Measurements from ENCODE around the gene CCDC28B.

The CCDC28B gene

GRCh38 chr1:32192220-32192948 lies 8.0 kb upstream of the CCDC28B start:
- no peak for DNase-seq

GRCh38 chr1:32194984-32195383 lies 5.4 kb upstream of the CCDC28B start:
- DNase-seq = no peak

GRCh38 chr1:32195531-32195930 lies 4.9 kb upstream of the CCDC28B start:
- no peak for DNase-seq

DNA sequence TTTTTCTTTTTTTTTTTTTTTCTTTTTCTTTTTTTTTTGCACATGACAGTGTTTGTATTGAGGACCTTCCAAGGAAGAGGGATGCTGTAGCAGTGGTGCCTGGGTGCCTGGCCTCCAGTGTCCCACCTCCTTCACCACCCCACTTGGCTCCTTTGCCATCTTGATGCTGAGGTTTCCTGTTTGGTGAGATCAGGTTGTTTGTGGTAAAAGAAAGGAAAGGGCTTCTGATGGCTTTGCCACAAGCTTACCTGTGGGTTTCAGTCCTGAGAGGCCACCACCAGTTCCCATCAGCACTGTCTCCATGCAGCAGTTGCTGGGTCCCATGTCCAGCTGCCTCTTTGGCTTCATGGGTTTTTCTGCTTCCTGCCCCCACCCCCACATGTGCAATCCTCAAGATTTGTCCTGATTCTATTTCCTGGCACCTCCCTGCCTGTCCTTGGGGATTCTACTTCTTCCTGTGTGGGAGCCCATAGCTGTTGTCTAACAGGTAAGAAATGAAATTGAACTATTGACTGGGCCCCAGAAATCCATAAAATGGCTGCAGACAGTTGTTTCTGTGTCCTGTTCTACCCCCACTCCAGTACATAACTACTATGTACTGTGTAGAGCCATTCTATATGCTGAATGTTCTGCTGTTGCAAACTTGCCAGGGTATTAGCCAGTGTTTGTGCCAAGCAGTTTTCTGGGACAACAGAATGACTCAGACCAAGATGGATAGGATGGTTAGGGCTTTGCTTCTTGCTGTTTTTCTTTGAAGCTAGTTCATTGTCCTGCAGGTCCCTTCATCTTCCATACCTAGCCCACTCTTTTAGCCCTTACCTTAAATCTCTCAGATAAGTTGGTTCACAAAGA lies 4.2 kb upstream of the CCDC28B start:
- DNase-seq = no peak

DNA sequence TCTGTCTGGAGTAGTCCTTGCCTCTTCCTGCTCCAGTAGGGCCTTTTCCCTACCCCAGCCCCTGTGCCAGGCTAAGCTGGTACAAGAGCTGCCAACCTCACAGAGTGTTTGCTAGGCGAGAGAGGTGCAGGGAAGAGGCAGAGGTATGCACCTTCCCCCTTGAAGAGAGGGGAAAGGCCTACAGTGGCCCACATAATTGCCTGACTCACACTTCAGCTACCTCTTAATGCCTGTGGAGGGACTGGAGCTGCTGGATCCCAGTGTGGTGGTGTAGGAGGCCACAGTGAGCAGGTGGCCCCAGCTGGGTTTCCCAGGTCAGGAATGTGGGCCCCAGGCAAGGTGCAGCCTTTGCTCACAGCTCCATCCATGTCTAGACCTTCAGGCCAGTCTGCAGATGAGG lies 3.3 kb upstream of the CCDC28B start:
- DNase-seq = no peak

DNA sequence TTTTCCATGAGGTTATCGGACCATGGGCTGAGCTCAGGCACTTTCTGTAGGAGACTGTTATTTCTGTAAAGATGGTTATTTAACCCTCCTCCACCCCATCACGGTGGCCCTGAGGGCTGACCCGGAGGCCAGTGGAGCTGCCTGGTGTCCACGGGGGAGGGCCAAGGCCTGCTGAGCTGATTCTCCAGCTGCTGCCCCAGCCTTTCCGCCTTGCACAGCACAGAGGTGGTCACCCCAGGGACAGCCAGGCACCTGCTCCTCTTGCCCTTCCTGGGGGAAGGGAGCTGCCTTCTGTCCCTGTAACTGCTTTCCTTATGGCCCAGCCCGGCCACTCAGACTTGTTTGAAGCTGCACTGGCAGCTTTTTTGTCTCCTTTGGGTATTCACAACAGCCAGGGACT lies 2.6 kb upstream of the CCDC28B start:
- no peak for DNase-seq

DNA sequence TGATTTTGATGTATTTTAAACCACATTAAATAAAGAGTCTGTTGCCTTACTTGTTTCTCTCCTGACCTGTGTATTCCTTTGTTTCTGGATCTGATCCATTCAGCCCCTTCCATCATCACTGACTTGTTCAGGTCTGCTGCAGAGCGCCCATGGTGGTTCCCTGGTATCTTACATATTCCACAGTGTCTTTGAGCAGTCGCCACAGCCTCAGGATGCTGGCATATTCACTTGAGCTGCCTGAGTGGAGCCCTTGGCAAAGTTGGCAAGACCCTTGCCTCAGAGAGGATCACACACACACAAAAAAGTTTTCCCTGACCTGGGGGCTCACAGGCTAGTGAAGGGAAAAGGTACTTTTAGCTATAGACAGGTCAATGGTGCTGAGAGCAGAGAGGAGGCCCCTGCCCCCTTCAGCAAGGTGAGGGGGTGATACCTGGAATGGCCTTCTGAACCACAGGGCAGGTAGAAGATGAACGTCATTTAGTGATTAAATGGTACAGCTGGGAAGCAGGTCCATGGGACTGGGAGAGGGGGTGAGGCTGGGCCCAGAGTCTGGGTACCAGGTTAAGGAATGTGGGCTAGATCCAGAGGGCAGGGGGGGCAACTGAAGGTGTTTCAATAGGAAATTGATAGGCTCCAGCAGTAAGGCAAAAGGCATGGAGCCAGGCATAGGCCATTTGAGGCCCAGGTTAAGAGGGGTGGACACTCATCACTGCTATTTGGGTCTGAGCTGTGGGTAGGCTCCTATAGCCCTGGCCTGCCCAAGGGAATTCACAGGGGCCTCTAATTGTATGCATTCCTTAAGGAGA lies 2.0 kb upstream of the CCDC28B start:
- DNase-seq = no peak

DNA sequence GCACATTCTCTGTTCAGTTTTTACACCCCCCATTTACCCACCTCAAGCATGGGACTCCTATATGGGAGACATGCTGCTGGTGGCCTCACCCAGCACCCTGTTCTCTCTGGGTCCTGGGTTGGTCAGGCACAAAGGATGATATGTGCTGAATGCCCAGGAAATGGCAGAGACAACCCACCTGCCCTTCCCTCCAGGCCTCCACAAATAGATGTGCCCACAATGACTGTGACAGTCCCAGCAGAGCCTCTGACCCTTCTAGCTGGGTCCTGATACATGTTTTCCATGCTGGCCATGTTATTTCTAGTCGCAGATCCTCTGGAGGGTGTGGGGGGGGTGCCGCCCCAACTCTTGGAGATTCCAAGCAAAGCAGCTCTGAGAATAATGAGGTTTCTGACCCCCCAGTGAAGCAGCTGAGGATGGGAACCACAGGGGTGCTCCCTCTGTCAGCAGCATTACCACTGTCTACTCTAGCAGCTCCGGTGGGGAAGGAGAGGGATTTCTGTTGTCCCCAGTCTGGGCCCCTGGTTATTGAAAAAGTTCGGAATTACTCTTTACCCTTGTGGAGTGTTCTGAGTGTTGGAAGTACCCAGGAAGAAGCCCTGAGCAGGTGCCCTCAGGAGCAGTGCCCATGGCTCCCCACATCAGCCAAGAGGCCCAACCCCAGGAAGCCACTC lies 1.2 kb upstream of the CCDC28B start:
- no peak for DNase-seq

GRCh38 chr1:32199717-32200072 lies 700 bp upstream of the CCDC28B start:
- DNase-seq = no peak

- peak; percentile 75 for DNase-seq
These were observed 838 bp downstream of the CCDC28B start for GRCh38 chr1:32201011-32201855.

DNA sequence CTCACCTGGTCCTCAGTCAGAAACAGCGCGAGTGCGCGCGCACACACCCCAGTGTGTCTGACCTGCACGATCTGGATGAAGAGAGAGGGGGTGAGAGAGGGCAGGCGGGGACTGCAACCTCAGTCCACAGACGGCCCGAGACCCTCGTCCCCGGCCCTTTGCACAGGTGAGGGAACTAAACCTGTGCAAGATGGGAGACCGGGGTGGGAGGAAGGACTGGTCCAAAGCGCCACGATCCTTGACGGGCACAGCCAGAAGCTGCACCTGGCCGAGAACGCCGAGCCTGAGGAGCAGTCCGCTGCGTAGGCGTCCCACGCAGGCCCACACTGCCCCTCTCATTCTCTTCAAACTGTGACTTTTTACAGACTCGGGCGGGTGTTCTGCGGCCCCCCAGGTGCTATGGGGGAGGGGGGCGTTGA lies 4.6 kb downstream of the CCDC28B start:
- no peak for DNase-seq

DNA sequence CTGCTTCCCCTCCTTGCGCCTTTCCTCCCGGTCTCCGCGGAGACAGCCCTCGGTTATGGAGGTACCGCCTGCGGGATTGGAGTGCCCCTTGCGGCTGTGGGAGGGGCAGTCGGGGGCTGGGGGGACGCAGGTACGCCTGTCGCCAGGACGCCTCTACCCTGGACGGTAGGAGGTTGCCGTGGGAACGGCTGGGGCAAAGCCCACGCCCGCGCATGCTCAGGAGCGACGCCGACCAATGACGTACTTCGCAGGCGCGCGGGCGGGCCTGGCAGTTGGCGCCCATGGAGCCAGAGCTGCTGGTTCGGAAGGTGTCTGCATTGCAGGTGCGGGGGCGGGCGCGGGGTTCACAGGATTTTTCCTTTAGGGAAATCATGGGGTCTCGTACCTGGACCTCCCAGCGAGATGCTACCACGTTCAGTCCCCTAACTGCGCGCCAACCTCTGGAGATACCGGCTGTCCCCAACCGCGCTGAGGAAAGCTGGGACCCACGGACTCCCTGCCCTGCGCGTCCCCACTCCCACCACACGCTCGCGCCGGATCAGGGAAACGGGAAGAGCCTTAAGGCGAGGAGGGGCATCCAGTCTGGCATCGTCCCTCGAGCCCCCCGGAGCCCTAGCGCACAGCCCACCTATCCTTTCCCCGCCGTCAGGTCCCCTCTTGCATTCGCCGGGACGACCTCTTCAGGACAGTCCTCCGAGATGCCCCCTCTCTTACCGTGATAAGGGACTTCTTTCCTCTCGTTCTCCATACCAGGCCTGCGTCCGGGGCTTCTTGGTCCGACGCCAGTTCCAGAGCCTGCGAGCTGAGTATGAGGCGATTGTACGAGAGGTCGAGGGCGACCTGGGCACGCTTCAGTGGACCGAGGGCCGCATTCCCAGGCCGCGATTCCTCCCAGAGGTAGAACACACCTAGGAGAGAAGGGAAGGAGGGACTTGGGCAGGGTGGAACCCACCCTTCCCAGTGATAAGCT lies 5.3 kb downstream of the CCDC28B start, which contains the start of gene IQCC:
TSS of gene IQCC (plus strand) at position 271 of the 970 bp plus-strand sequence. CDS start at position 282, 11 bp downstream.
- DNase-seq = peak; percentile 88

- no peak for DNase-seq
These were observed 8.1 kb downstream of the CCDC28B start for GRCh38 chr1:32208469-32208868.

GRCh38 chr1:32208891-32209328 lies 8.5 kb downstream of the CCDC28B start, which contains the start of gene DCDC2B:
Gene DCDC2B (plus strand): TSS chr1:32209089. CDS start chr1:32209094, 5 bp downstream.
- no peak for DNase-seq

DNA sequence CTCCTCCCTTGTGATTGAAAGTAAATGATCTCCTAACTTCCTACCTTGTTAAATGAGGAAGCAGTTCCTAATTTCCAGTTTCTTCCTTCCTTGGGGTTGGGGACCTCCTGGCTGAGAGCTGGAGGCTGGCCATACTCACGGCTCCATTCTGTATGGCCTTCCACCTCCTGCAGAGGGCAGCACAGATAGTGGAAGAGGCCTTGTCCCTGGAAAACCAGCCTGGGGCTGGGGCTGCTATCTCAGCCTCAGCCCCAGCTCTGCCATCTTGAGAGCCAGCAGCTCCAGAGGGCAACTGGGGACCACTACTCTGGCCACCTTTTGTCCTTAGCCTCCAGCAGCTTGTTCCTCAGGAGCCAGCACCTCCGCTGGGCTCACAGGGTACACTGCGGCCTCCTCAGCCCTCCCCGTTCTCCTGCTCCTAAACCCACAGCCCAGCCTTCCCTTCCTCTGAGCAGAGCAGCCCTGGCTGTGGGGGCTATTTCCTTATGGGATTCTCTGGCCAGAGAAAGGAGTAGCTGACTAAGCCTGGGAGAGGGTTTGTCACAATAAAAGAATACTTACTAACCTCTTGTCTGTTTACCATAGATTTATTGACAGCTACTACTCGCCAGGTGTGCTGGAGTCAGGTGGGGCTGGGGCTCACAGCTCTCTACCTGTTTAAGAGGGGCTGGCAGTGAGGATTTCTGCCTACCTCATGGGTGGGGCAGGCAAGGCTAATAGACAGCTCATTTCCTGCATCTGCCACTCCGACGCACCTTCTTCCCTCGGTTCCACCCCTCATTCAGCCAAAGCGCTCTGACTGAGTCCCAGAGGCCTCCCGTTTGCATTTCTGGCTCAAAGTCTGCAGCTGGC lies 15.5 kb downstream of the CCDC28B start:
- DNase-seq = peak; percentile 52

- no peak for DNase-seq
These were observed 16.2 kb downstream of the CCDC28B start for GRCh38 chr1:32216566-32216965.

GRCh38 chr1:32219022-32219421 lies 18.6 kb downstream of the CCDC28B start:
- DNase-seq = no peak

- DNase-seq = no peak
These were observed 20.6 kb downstream of the CCDC28B start for GRCh38 chr1:32220746-32221580.
